ENCODE data around the gene TBC1D22A. TPM values are rescaled to one million over a fixed set of nuclear protein-coding genes. Genes with fewer than 3 reads are reported as not detected.

Gene TBC1D22A
- polyA plus RNA-seq, 1 of the 3 experiments (the other 2 are of a cell fraction) = 16.5 TPM

- Histone ChIP-seq H3K4me3 (ENCODE audit: low read depth in 2 of 2, low read length in 1 of 2) (no peak overlapping the region), H4K20me1 (ENCODE audit: insufficient read depth) (no peaks in the 10 kb centered on the region), H3K9me3 (no peaks in the 10 kb centered on the region), H3F3A (replicated peaks; ENCODE audit: insufficient read depth) (no peaks in the 10 kb centered on the region), H3K4me2 (no peak overlapping the region), H2AFZ (ENCODE audit: low read depth) (no peak overlapping the region), H3K9me2 (no peaks in the 10 kb centered on the region), H3K27me3 (ENCODE audit: insufficient read depth) (no peaks in the 10 kb centered on the region), H3K9ac (no peak overlapping the region), H3K27ac (ENCODE audit: low read depth in 2 of 2, low read length in 1 of 2) (no peak overlapping the region), H3K79me2 (ENCODE audit: insufficient read depth) (no peaks in the 10 kb centered on the region), H3K36me3 (replicated peaks in 1 of 2; ENCODE audit: control insufficient read depth in 1 of 2, insufficient read depth in 2 of 2, low read length in 1 of 2) (no peaks in the 10 kb centered on the region), H3K4me1 (ENCODE audit: control insufficient read depth in 1 of 2, insufficient read depth in 2 of 2, low read depth in 1 of 2, low read length in 1 of 2) (peaks cover 1 to 15% of the 10 kb centered on the region in 2 experiments; a peak in 2 of 4 replicates)
- 93% methylated on average over 13 of the region's 25 CpGs for WGBS (ENCODE audit: low lambda C conversion rate)
- DNase-seq = no peak
- POLR2A ChIA-PET = no interaction called here
- no peak for TF ChIP-seq SIN3A (IDR thresholded peaks at IDR 0.05; ENCODE audit: borderline replicate concordance, low read depth, low read length)
- no peak for TF ChIP-seq NFIC (IDR thresholded peaks at IDR 0.05; ENCODE audit: borderline replicate concordance)
- no peak for TF ChIP-seq USF2 (IDR thresholded peaks at IDR 0.05; ENCODE audit: borderline replicate concordance, low read depth, low read length)
- no peak for TF ChIP-seq ZBTB33 (IDR thresholded peaks at IDR 0.05; ENCODE audit: borderline replicate concordance, low read depth)
- TF ChIP-seq JUND (IDR thresholded peaks at IDR 0.05) = no peak
- no peak for TF ChIP-seq GATA2 (CRISPR knock-in tag; IDR thresholded peaks at IDR 0.05)
- TF ChIP-seq MAX (IDR thresholded peaks at IDR 0.05; ENCODE audit: low read depth) = no peak
- TF ChIP-seq RXRA (IDR thresholded peaks at IDR 0.05; ENCODE audit: borderline replicate concordance, low read depth) = no peak
- no peak for TF ChIP-seq POLR2AphosphoS5 (IDR thresholded peaks at IDR 0.05; ENCODE audit: low read depth, low read length)
- no peak for TF ChIP-seq USF1 (IDR thresholded peaks at IDR 0.05; ENCODE audit: borderline replicate concordance, low read depth)
- no peak for TF ChIP-seq CTCF (IDR thresholded peaks at IDR 0.05)
- TF ChIP-seq TAF1 (IDR thresholded peaks at IDR 0.05; ENCODE audit: borderline replicate concordance, low read depth, low read length) = no peak
- TF ChIP-seq TEAD4 (IDR thresholded peaks at IDR 0.05; ENCODE audit: borderline replicate concordance, insufficient read depth) = no peak
- no peak for TF ChIP-seq EZH2phosphoT487 (IDR thresholded peaks at IDR 0.05; ENCODE audit: borderline replicate concordance, low read depth)
- CTCF ChIA-PET = no interaction called here
These were observed 394.1 kb downstream of the TBC1D22A start for GRCh38 chr22:47156352-47157092.
